ENCODE results near the gene OMA1. TPM values are rescaled to one million over a fixed set of nuclear protein-coding genes. Genes with fewer than 3 reads are reported as not detected.
A peak's percentile ranks its signal among the peaks of the same experiment; 100 is the strongest.
"Not testable (repeated sequence)": the region's sequence is repeated elsewhere in the genome, so short reads cannot be mapped to it uniquely, and the experiment has no call there.

The OMA1 gene
- total RNA-seq, 1 donor from 2014 or later = 9.2 TPM

DNA sequence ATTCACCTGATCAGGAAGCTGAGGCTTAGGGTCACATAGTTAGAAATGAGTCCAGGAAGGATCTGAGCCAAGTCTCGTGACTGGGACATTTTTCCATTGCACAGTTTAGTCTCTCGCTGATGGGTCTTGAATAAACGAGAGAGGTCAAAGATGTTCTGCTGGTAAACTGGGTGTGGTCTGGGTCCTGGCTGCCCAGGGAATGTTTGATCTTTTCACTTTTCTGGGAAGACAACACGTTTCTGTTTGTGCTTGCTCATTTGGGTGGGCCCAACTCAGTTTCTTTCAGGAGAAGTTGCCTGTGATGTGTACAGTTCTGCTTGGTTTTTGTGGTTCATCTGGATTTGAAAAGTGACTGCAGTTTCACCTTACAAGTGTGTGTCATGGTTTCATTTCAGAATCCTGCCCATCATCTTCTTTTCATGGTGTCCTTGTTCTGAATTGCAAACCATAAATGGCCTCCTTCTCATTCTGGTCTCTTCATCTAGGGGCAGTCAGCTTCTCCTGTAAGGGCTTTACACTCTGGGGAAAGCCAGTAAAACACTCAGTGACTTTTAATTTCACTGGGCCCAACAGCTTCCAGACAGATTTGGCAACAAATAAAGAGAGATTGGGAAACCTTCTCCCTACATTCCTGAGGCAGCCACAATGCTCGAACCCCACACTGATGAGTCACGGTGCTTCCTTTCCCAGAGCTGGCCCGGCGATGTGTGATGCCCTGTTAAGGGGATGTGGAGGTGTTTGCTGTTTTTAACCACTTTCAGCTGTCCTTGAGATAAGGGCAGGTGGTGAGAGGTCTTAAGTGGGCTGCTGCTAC, 37.8 kb upstream of the OMA1 start:
- peak overlapping the region; percentile 77 for H3K27ac Mint-ChIP-seq (ENCODE audit: unreplicated experiment)

DNA sequence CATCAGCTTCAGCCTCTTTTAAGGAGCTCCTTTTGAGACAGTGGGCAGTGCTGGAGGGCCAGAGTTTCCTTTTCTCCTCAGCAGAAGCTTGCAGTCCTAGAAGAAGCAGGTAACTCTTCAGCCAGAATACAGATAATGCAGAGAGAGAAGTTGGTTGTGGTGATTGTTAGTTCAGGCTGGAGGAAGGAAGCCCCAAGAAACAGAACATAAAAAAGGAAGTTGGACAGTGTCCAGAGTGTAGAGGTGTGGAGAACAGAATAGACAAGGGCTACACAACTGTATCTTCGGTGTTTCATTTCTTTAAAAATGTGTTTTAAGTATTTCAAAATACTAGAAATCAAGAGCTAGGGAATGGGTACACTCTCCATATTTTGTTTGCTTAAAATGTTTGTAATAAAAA, 37.0 kb upstream of the OMA1 start:
- no peaks in the 10 kb centered on the region for H3K36me3 Mint-ChIP-seq (ENCODE audit: unreplicated experiment)
- peaks cover 18% of the 10 kb centered on the region for H3K27me3 Mint-ChIP-seq (ENCODE audit: unreplicated experiment)
- H3K27ac Mint-ChIP-seq (ENCODE audit: unreplicated experiment) = no peak overlapping the region
- H3K4me3 Mint-ChIP-seq (ENCODE audit: unreplicated experiment) = no peak overlapping the region
- TF ChIP-seq, protein P1, sequence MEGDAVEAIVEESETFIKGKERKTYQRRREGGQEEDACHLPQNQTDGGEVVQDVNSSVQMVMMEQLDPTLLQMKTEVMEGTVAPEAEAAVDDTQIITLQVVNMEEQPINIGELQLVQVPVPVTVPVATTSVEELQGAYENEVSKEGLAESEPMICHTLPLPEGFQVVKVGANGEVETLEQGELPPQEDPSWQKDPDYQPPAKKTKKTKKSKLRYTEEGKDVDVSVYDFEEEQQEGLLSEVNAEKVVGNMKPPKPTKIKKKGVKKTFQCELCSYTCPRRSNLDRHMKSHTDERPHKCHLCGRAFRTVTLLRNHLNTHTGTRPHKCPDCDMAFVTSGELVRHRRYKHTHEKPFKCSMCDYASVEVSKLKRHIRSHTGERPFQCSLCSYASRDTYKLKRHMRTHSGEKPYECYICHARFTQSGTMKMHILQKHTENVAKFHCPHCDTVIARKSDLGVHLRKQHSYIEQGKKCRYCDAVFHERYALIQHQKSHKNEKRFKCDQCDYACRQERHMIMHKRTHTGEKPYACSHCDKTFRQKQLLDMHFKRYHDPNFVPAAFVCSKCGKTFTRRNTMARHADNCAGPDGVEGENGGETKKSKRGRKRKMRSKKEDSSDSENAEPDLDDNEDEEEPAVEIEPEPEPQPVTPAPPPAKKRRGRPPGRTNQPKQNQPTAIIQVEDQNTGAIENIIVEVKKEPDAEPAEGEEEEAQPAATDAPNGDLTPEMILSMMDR (IDR thresholded peaks at IDR 0.05) = no peak
- DNase-seq (ENCODE audit: extremely low spot score, unreplicated experiment) = no peak
- peaks cover 24% of the 10 kb centered on the region for H3K4me1 Mint-ChIP-seq (ENCODE audit: unreplicated experiment)
- H3K9me3 Mint-ChIP-seq (ENCODE audit: unreplicated experiment) = no peaks in the 10 kb centered on the region

More for the DNA sequence above, 37.8 kb upstream of the OMA1 start:
- TF ChIP-seq, protein P1 (IDR thresholded peaks at IDR 0.05) = no peak
- Mint-ChIP-seq H3K9me3 (ENCODE audit: unreplicated experiment) (no peaks in the 10 kb centered on the region), H3K36me3 (ENCODE audit: unreplicated experiment) (no peaks in the 10 kb centered on the region), H3K4me3 (ENCODE audit: unreplicated experiment) (peak overlapping the region; percentile 11), H3K4me1 (ENCODE audit: unreplicated experiment) (peaks cover 24% of the 10 kb centered on the region), H3K27me3 (ENCODE audit: unreplicated experiment) (peaks cover 15% of the 10 kb centered on the region)
- DNase-seq (ENCODE audit: extremely low spot score, unreplicated experiment) = no peak

DNA sequence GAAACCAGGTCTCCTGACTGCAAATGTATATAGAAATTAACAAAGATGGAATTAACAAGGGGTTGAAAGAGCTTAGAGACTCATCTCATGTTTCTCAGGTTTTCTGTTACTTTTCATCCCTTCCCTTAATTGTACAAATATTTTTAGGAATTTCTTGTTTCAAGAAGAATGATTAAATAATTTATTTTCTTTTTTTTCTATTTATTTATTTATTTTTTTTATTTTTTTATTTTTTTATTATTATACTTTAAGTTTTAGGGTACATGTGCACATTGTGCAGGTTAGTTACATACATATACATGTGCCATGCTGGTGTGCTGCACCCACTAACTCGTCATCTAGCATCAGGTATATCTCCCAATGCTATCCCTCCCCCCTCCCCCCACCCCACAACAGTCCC, 35.6 kb upstream of the OMA1 start:
- H3K4me3 Mint-ChIP-seq (ENCODE audit: unreplicated experiment); DNase-seq (ENCODE audit: extremely low spot score, unreplicated experiment); H3K27ac Mint-ChIP-seq (ENCODE audit: unreplicated experiment); H3K36me3 Mint-ChIP-seq (ENCODE audit: unreplicated experiment); H3K9me3 Mint-ChIP-seq (ENCODE audit: unreplicated experiment): not testable (repeated sequence)
- H3K27me3 Mint-ChIP-seq (ENCODE audit: unreplicated experiment) = peaks cover 25% of the 10 kb centered on the region
- peaks cover 24% of the 10 kb centered on the region for H3K4me1 Mint-ChIP-seq (ENCODE audit: unreplicated experiment)

DNA sequence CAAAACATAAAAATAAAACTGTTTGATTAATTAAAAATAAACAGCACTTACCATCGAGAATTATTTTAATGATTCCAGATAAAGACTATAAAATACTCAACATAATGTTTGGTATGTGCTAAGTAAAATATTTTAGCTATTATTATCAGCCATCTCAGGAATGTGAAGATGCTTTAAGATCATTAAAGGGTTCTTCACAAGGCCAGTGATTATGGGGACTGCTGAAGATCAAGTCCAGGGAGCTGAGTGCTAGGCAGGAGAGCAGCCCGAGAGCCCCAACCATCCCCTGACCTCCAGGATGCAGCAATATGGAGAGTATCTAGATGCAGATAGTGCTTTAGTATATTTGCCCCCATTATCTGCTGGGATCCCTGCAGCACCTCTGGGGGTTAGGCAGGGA, 35.1 kb upstream of the OMA1 start:
- peaks cover 24% of the 10 kb centered on the region for H3K4me1 Mint-ChIP-seq (ENCODE audit: unreplicated experiment)
- H3K9me3 Mint-ChIP-seq (ENCODE audit: unreplicated experiment) = no peaks in the 10 kb centered on the region
- no peak overlapping the region for H3K27ac Mint-ChIP-seq (ENCODE audit: unreplicated experiment)
- peaks cover 22% of the 10 kb centered on the region for H3K27me3 Mint-ChIP-seq (ENCODE audit: unreplicated experiment)
- H3K36me3 Mint-ChIP-seq (ENCODE audit: unreplicated experiment) = no peaks in the 10 kb centered on the region
- DNase-seq (ENCODE audit: extremely low spot score, unreplicated experiment) = no peak
- TF ChIP-seq, protein P1 (IDR thresholded peaks at IDR 0.05) = no peak
- H3K4me3 Mint-ChIP-seq (ENCODE audit: unreplicated experiment) = no peak overlapping the region

DNA sequence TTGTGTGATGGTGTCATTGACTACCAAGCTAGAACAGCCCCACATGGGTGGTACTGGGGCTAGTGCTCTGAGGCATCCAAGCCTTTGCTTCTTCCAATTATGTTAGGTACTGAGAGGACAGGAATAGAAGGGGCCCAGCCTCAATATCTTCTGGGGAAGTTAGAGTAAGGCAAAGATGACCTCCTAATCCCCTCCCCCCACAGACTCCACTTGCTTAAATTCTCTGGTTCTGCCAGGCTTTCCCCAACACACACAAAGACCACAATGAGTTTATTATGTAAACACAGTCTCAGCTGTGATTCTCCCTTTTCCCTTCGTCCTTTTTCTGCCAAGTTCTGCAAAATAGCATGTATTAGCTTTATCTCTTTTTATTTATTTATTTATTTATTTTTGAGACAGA, 33.7 kb upstream of the OMA1 start:
- Mint-ChIP-seq H3K36me3 (ENCODE audit: unreplicated experiment) (no peaks in the 10 kb centered on the region), H3K4me3 (ENCODE audit: unreplicated experiment) (no peak overlapping the region), H3K9me3 (ENCODE audit: unreplicated experiment) (no peaks in the 10 kb centered on the region), H3K4me1 (ENCODE audit: unreplicated experiment) (peaks cover 19% of the 10 kb centered on the region), H3K27me3 (ENCODE audit: unreplicated experiment) (peaks cover 27% of the 10 kb centered on the region), H3K27ac (ENCODE audit: unreplicated experiment) (no peak overlapping the region)
- TF ChIP-seq, protein P1 (IDR thresholded peaks at IDR 0.05) = no peak
- no peak for DNase-seq (ENCODE audit: extremely low spot score, unreplicated experiment)

Measured in osteocyte (in vitro differentiated cells).